ENCODE results near the gene SMURF2. TPM values are rescaled to one million over a fixed set of nuclear protein-coding genes. Genes with fewer than 3 reads are reported as not detected.

SMURF2 gene
- total RNA-seq, 1 donor from 2014 or later = 26.6 TPM

DNA sequence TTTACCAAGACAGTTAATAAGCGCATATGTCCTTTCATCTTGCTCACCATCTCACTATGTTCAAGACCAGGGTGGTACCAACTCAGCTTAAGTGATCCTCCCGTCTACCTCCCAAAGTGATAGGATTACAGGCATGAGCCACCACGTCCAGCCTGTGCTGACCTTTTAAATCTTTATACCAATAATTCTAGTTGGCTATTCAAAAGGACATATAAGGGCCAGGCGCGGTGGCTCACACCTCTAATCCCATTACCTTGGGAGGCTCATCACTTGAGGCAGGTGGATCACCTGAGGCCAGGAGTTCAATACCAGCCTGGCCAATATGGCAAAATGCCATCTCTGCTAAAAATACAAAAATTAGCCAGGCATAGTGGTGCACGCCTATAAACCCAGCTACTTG, 152.9 kb downstream of the SMURF2 start:
- H3K27ac Mint-ChIP-seq = no peak overlapping the region
- no peaks in the 10 kb centered on the region for H3K9me3 Mint-ChIP-seq
- H3K27me3 Mint-ChIP-seq = peaks cover 12% of the 10 kb centered on the region
- H3K36me3 Mint-ChIP-seq = peaks cover 50% of the 10 kb centered on the region
- peaks cover 12% of the 10 kb centered on the region for H3K4me1 Mint-ChIP-seq (ENCODE audit: unreplicated experiment)
- TF ChIP-seq, protein P1, sequence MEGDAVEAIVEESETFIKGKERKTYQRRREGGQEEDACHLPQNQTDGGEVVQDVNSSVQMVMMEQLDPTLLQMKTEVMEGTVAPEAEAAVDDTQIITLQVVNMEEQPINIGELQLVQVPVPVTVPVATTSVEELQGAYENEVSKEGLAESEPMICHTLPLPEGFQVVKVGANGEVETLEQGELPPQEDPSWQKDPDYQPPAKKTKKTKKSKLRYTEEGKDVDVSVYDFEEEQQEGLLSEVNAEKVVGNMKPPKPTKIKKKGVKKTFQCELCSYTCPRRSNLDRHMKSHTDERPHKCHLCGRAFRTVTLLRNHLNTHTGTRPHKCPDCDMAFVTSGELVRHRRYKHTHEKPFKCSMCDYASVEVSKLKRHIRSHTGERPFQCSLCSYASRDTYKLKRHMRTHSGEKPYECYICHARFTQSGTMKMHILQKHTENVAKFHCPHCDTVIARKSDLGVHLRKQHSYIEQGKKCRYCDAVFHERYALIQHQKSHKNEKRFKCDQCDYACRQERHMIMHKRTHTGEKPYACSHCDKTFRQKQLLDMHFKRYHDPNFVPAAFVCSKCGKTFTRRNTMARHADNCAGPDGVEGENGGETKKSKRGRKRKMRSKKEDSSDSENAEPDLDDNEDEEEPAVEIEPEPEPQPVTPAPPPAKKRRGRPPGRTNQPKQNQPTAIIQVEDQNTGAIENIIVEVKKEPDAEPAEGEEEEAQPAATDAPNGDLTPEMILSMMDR (conservative IDR thresholded peaks at IDR 0.05) = no peak
- peak overlapping the region; percentile 78 for H3K4me3 Mint-ChIP-seq
- no peak for DNase-seq (ENCODE audit: extremely low spot score, unreplicated experiment)

DNA sequence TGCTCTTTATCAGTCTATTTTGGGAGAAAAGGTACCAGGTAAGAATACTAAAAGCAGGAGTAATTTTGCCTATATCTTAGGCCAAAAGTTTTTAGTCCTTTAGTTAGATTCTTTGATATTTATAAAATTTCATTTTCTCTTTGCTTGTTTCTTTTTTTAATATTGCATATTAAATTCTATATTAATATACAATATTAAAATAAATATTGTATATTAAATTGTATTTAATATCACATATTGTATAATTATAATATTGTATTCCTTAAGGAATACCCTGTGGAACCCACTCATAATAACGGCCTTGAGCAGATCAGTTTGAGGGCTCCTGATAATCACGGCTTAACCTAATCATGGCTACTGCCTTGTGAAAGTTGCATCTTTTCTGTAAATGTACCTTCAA, 153.4 kb downstream of the SMURF2 start:
- H3K4me1 Mint-ChIP-seq (ENCODE audit: unreplicated experiment) = peaks cover 17% of the 10 kb centered on the region
- TF ChIP-seq, protein P1 (conservative IDR thresholded peaks at IDR 0.05) = no peak
- peaks cover 12% of the 10 kb centered on the region for H3K27me3 Mint-ChIP-seq
- H3K9me3 Mint-ChIP-seq = no peaks in the 10 kb centered on the region
- H3K27ac Mint-ChIP-seq = no peak overlapping the region
- peak overlapping the region; percentile 98 for H3K4me3 Mint-ChIP-seq
- DNase-seq (ENCODE audit: extremely low spot score, unreplicated experiment) = no peak
- peaks cover 53% of the 10 kb centered on the region for H3K36me3 Mint-ChIP-seq

DNA sequence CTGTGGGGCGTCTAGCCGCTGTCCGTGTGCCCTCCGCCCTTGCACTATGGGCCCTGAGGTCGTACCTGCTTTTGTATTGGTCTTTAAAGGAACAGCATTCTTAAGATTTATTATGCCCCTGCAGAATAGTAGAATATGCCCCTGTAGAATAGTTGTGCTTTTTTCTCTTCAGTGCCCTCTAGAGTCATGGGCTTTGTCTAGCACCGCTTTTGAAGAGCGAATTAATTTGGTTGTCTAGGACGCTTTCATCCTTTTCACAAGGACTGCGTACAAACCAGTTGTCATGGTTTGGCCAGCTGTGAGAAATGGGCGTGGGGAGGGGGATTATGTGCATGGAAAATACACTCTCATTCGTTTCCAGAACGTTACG, 154.7 kb downstream of the SMURF2 start:
- H3K4me3 Mint-ChIP-seq = peak overlapping the region; percentile 98
- peaks cover 12% of the 10 kb centered on the region for H3K27me3 Mint-ChIP-seq
- peak overlapping the region; percentile 100 for H3K27ac Mint-ChIP-seq
- TF ChIP-seq, protein P1 (conservative IDR thresholded peaks at IDR 0.05) = peak; percentile 54
- H3K4me1 Mint-ChIP-seq (ENCODE audit: unreplicated experiment) = peaks cover 18% of the 10 kb centered on the region
- no peaks in the 10 kb centered on the region for H3K9me3 Mint-ChIP-seq
- no peak for DNase-seq (ENCODE audit: extremely low spot score, unreplicated experiment)
- peaks cover 60% of the 10 kb centered on the region for H3K36me3 Mint-ChIP-seq

DNA sequence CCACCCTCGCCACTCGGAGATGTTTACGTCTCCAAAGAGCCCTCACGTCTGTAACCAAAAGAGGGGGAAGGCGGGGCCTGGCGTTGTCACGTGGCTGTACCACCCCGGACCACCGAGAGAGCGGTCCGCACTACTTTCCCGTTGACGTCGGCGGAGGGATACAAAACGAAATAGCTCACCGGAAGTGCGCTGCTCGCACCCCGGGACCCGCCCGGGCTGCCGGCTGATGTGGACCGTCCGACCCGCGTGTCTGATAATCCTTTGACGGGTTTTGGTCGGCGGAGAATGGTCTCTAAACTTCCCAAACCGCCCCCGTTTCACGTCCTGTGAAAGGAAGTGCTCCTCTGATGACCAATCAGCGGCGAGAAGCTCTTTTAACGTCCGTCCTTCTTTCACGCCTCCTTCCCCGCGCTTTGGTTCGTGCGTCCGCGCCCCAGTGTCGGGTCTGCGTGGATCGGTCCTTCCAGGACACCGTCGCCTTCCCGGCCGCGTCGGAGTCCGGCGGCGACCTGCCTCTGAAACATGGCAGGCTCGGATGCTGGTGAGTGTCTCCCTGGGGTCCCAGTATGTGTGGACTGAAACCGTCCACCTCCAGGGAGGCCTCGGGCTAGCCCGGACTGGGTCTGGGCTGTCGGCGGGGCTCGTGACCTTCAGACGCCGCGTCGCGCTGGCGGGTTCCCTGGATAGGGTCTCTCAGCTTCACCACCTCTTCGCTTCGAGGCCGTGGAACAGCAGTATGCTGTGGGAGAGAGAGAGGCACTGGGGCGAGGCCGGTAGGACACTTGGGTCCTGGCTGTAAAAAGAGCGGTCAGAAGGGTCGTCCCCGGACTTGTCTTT, 155.3 kb downstream of the SMURF2 start, which contains the start of gene CEP95:
CEP95 (plus strand) TSS at position 402 of the 837 bp plus-strand sequence; CDS start at position 523, 121 bp downstream.
- DNase-seq (ENCODE audit: extremely low spot score, unreplicated experiment) = peak; percentile 97
- TF ChIP-seq, protein P1 (conservative IDR thresholded peaks at IDR 0.05) = no peak
- Mint-ChIP-seq H3K9me3 (no peaks in the 10 kb centered on the region), H3K4me1 (ENCODE audit: unreplicated experiment) (peaks cover 24% of the 10 kb centered on the region), H3K27ac (peak within 1 kb of the TSS; percentile 100), H3K4me3 (peak within 1 kb of the TSS; percentile 98), H3K27me3 (peaks cover 12% of the 10 kb centered on the region), H3K36me3 (peaks cover 63% of the 10 kb centered on the region)

DNA sequence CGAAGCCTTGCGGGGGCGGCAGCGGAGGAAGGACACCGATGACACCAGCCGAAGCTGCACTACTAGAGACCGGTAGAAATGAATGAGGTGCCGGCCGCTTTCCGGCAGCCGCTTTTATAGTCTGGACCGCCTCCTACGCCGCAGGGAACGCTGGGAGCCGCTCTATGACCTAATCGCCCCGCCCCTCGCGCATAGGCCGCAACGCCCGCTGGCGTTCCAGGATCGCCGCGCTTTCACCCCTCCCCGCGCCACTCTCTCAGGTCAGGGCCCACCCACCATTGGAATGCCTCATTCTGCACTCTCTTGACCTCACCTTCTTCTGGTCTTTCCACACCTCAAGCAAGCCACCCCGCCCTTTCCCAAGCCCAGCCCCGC, 155.9 kb downstream of the SMURF2 start, which contains the start of gene DDX5:
DDX5 (minus strand) TSS at position 89 of the 375 bp plus-strand sequence. CDS start 170 bp downstream, outside the sequence.
- peaks cover 30% of the 10 kb centered on the region for H3K4me1 Mint-ChIP-seq (ENCODE audit: unreplicated experiment)
- TF ChIP-seq, protein P1 (conservative IDR thresholded peaks at IDR 0.05) = no peak
- DNase-seq (ENCODE audit: extremely low spot score, unreplicated experiment) = peak; percentile 98
- peak within 1 kb of the TSS; percentile 100 for H3K27ac Mint-ChIP-seq
- peak within 1 kb of the TSS; percentile 98 for H3K4me3 Mint-ChIP-seq
- H3K9me3 Mint-ChIP-seq = no peaks in the 10 kb centered on the region
- H3K27me3 Mint-ChIP-seq = peaks cover 12% of the 10 kb centered on the region
- H3K36me3 Mint-ChIP-seq = peaks cover 63% of the 10 kb centered on the region
